ENCODE data around the gene FIZ1.

GRCh38 chr19:55546822-55547614 lies 52.3 kb downstream of the FIZ1 start:
- TF ChIP-seq CTCF (IDR thresholded peaks at IDR 0.05) (no peak), POLR2A (IDR thresholded peaks at IDR 0.05) (no peak)

Measured in thyroid gland (tissue), 4 donors.